HepG2 (cell line): ENCODE results near the gene SUCLG1. TPM values are rescaled to one million over a fixed set of nuclear protein-coding genes. Genes with fewer than 3 reads are reported as not detected.

ENCODE experiments used
- ATAC-seq: fragments of 200-7000 bp; cut with Tn5 transposase; 3 replicates; pipeline ENCODE4 v1.9.1; 2020; ENCODE audit warnings: mild to moderate bottlenecking, moderate library complexity
- BruUV-seq: library from RNA; stranded (reverse); fragments of 400-500 nt; replicated peaks from 2 replicates; lab custom pipeline; 2021; lab: Mats Ljungman, UMichigan
- CTCF ChIA-PET: fragments of 300-600 bp; formaldehyde crosslinking; extraction: SDS; loops from one replicate; lab custom pipeline; 2021; ENCODE audit warnings: low total read pairs, inconsistent platforms, low intra/inter-chr PET ratio; lab: Yijun Ruan, JAX
- POLR2A ChIA-PET: fragments of 350-600 bp; sonication (Branson Sonifier 250); formaldehyde crosslinking; loops from one replicate; lab custom pipeline; 2020; ENCODE audit warnings: antibody characterized with exemption, inconsistent platforms; lab: Yijun Ruan, JAX
- DNase-seq: peaks from one replicate; pipeline ENCODE4 v3.0.0-alpha.2; 2015; ENCODE audit warnings: low spot score
- FAIRE-seq: peaks from 3 replicates; lab custom pipeline; 2011; peaks lifted over from hg19 to GRCh38; lab: Jason Lieb, UNC
- H2AFZ ChIP-seq: one replicate; pipeline ENCODE4 v1.6.1; 2011; ENCODE audit warnings: low read length, inconsistent platforms
- H3K27ac ChIP-seq: fragments of 300-600 bp; 3 replicates; pipeline ENCODE4 v1.8.0; 2011; ENCODE audit warnings: mixed run types, mild to moderate bottlenecking, mixed read lengths, low read length, inconsistent platforms; ENCODE audit not compliant: insufficient read depth; ENCODE audit errors: extremely low read length
- H3K27me3 ChIP-seq, 2 experiments: fragments of 200-600 bp in 1 of 2; 2 replicates in 1 of 2; 3 replicates in 1 of 2; pipeline versions ENCODE4 v1.6.0 to v1.8.0; 2011; ENCODE audit warnings: low read length in 2 of 2, mild to moderate bottlenecking in 2 of 2, moderate library complexity in 2 of 2, inconsistent platforms in 1 of 2; ENCODE audit not compliant: insufficient read depth in 2 of 2, control insufficient read depth in 1 of 2
- H3K36me3 ChIP-seq, 2 experiments: fragments of 200-600 bp in 1 of 2; replicated peaks in 1 of 2; 2 replicates in 1 of 2; 3 replicates in 1 of 2; pipeline versions ENCODE4 v1.5.1 to v1.8.0; 2011; ENCODE audit warnings: low read length in 2 of 2, inconsistent platforms in 1 of 2; ENCODE audit not compliant: insufficient read depth in 2 of 2, control insufficient read depth in 1 of 2
- H3K4me1 ChIP-seq: 2 replicates; pipeline ENCODE4 v1.5.1; 2012; ENCODE audit warnings: low read length, inconsistent platforms; ENCODE audit not compliant: insufficient read depth
- H3K4me2 ChIP-seq: 2 replicates; pipeline ENCODE4 v1.6.0; 2011; ENCODE audit warnings: low read depth, low read length, inconsistent platforms
- H3K4me3 ChIP-seq, 3 experiments: fragments of 200-600 bp in 1 of 3; sonication (generic), shearing (Covaris generic) in 1 of 3; replicated peaks in 1 of 3; 2 replicates each; pipeline ENCODE4 v1.5.1; 2011 to 2016; ENCODE audit warnings: low read length in 3 of 3, inconsistent platforms in 2 of 3, low read depth in 2 of 3, mild to moderate bottlenecking in 2 of 3, control low read depth in 1 of 3, mixed read lengths in 1 of 3; ENCODE audit not compliant: insufficient read depth in 1 of 3
- H3K79me2 ChIP-seq: one replicate; pipeline ENCODE4 v1.6.1; 2011; ENCODE audit warnings: low read length, inconsistent platforms; ENCODE audit not compliant: insufficient read depth
- H3K9ac ChIP-seq: 2 replicates; pipeline ENCODE4 v1.6.0; 2011; ENCODE audit warnings: mild to moderate bottlenecking, low read depth, low read length, inconsistent platforms; ENCODE audit not compliant: insufficient read depth
- H3K9me3 ChIP-seq: 2 replicates; pipeline ENCODE4 v1.5.1; 2012; ENCODE audit warnings: mild to moderate bottlenecking, low read length
- H4K20me1 ChIP-seq: 2 replicates; pipeline ENCODE4 v1.6.0; 2011; ENCODE audit warnings: inconsistent platforms, mild to moderate bottlenecking, low read length, moderate library complexity; ENCODE audit not compliant: insufficient read depth
- ARID4A ChIP-seq: sonication (generic); formaldehyde crosslinking; IDR thresholded peaks from 2 replicates; pipeline ENCODE4 v1.5.0; 2020; ENCODE audit warnings: mild to moderate bottlenecking, missing genetic modification reagents, borderline replicate concordance
- DBP ChIP-seq: sonication (generic); formaldehyde crosslinking; IDR thresholded peaks from 2 replicates; pipeline ENCODE4 v1.4.0; 2020; ENCODE audit warnings: missing genetic modification reagents; ENCODE audit errors: not compliant biosample characterization
- HNRNPUL1 ChIP-seq: fragments of 200-400 bp; formaldehyde crosslinking; IDR thresholded peaks from 2 replicates; pipeline ENCODE4 v1.6.1; 2017; ENCODE audit warnings: low read depth, mild to moderate bottlenecking, low read length, moderate library complexity
- MYC ChIP-seq: sonication (generic); formaldehyde crosslinking; IDR thresholded peaks from 2 replicates; pipeline ENCODE4 v1.9.0; 2021; ENCODE audit warnings: missing genetic modification reagents, borderline replicate concordance
- TFDP2 ChIP-seq: sonication (generic); formaldehyde crosslinking; IDR thresholded peaks from 2 replicates; pipeline ENCODE4 v1.4.0; 2020; ENCODE audit warnings: missing genetic modification reagents
- ZFP1 ChIP-seq: IDR thresholded peaks from 2 replicates; pipeline ENCODE4 v1.6.1; 2016
- ZNF101 ChIP-seq: sonication (generic); formaldehyde crosslinking; IDR thresholded peaks from 2 replicates; pipeline ENCODE4 v1.4.0; 2020; ENCODE audit warnings: mild to moderate bottlenecking, low read depth, missing genetic modification reagents, borderline replicate concordance
- ZNF142 ChIP-seq: sonication (generic); formaldehyde crosslinking; IDR thresholded peaks from 2 replicates; pipeline ENCODE4 v1.4.0; 2020; ENCODE audit warnings: missing genetic modification reagents
- ZNF3 ChIP-seq: IDR thresholded peaks from 2 replicates; pipeline ENCODE4 v1.7.0; 2017; ENCODE audit warnings: inconsistent platforms
- ZNF569 ChIP-seq: sonication (generic); formaldehyde crosslinking; IDR thresholded peaks from 2 replicates; pipeline ENCODE4 v1.5.0; 2020; ENCODE audit warnings: mild to moderate bottlenecking, missing genetic modification reagents, moderate library complexity, borderline replicate concordance
- ZNF768 ChIP-seq: sonication (generic); formaldehyde crosslinking; IDR thresholded peaks from 2 replicates; pipeline ENCODE4 v1.4.0; 2020; ENCODE audit warnings: missing genetic modification reagents
- WGBS: methylation state at CpG from one replicate; pipeline ENCODE4 v1.1.6; 2017; ENCODE audit warnings: low lambda C conversion rate; 5-methylcytosine and 5-hydroxymethylcytosine counted together
- in situ Hi-C: cut with HindIII; loops from 2 replicates; pipeline ENCODE4 v1.10.0; 2017; ENCODE audit warnings: low pct_unique_long_range_greater_than_20kb; ENCODE audit not compliant: extremely low pct_ligation_motif_present
- intact Hi-C: fragments of 100-400 bp; cut with micrococcal nuclease; formaldehyde crosslinking; loops from one replicate; pipeline ENCODE4 v1.10.0; 2022; ENCODE audit not compliant: unreplicated experiment
- polyA plus RNA-seq, 8 experiments: library from polyadenylated mRNA; depleted of rRNA in 3 of 8; stranded (reverse) in 7 of 8; unstranded in 1 of 8; fragments of >200 nt; fragmentation: Illumina TruSeq in 4 of 8; extraction: Trizol in 4 of 8; gene quantifications; 2 replicates each; pipeline versions ENCODE4 v1.2.1 to v1.2.3, GENCODE V29; 2011 to 2016; ENCODE audit warnings: low read depth in 4 of 8, missing spikeins in 1 of 8, mixed read lengths in 1 of 8; ENCODE audit not compliant: insufficient read depth in 1 of 8
- total RNA-seq, 5 experiments: library from RNA; depleted of rRNA; stranded (reverse); fragments of >200 nt; fragmentation: Illumina TruSeq; extraction: Trizol; gene quantifications; 2 replicates each; pipeline ENCODE4 v1.2.3, GENCODE V29; 2016; ENCODE audit warnings: low read depth in 1 of 5

Gene SUCLG1
- total and polyA plus RNA-seq, 2 of the 13 experiments (the other 11 are each of a cell fraction or from before 2014, with no cell fraction given): 58.7 to 121 TPM

- TF ChIP-seq ZNF768 (CRISPR knock-in tag) (no peak), MYC (CRISPR knock-in tag) (no peak), ZNF3 (CRISPR knock-in tag) (no peak), ZNF142 (CRISPR knock-in tag) (no peak), HNRNPUL1 (no peak), ZNF569 (CRISPR knock-in tag) (no peak)
Observed at GRCh38 chr2:84449711-84450110, 9.4 kb downstream of the SUCLG1 start (continued).

- Histone ChIP-seq H3K79me2 (peaks cover 42% of the 10 kb centered on the region), H3K4me1 (peaks cover 24% of the 10 kb centered on the region), H3K36me3 (peaks cover 5 to 24% of the 10 kb centered on the region in 2 experiments; a peak in 3 of 5 replicates), H4K20me1 (peaks cover 5% of the 10 kb centered on the region; the same call in 1 of the 2 replicates), H3K27me3 (no peaks in the 10 kb centered on the region), H3K4me3 (no peak overlapping the region), H2AFZ (no peak overlapping the region), H3K4me2 (no peak overlapping the region), H3K9ac (no peak overlapping the region), H3K27ac (peak overlapping the region; percentile 18), H3K9me3 (no peaks in the 10 kb centered on the region)
- peak; percentile 84 for ATAC-seq
- in situ Hi-C loops: no loop called here
- DNase-seq: peak; percentile 38
- BruUV-seq: no TSS peak
- intact Hi-C loops: no loop called here
- WGBS: 44% methylated on average over 3 of the region's 3 CpGs
- POLR2A ChIA-PET: no interaction called here
- CTCF ChIA-PET: no interaction called here
- peak; percentile 61 for FAIRE-seq
- no peak for TF ChIP-seq DBP (CRISPR knock-in tag)
- TF ChIP-seq ZNF569 (CRISPR knock-in tag): no peak
- no peak for TF ChIP-seq ARID4A (CRISPR knock-in tag)
- TF ChIP-seq TFDP2: no peak
- no peak for TF ChIP-seq ZNF101
- TF ChIP-seq ZFP1 (CRISPR knock-in tag): no peak
Observed at GRCh38 chr2:84449055-84449454, 10.0 kb downstream of the SUCLG1 start.
